ENCODE results near the gene TMEM238L.

- TF ChIP-seq POLR2AphosphoS5 (IDR thresholded peaks at IDR 0.05; ENCODE audit: low read depth, low read length) (no peak), SPI1 (IDR thresholded peaks at IDR 0.05; ENCODE audit: low read depth, low read length) (no peak), POLR2A (IDR thresholded peaks at IDR 0.05; ENCODE audit: low read depth, low read length) (no peak), TAF1 (IDR thresholded peaks at IDR 0.05; ENCODE audit: low read depth, low read length) (no peak)
These were observed 30.5 kb downstream of the TMEM238L start for GRCh38 chr17:10773391-10773790.

All from GM12891 (cell line).